BE2C (cell line): ENCODE measurements around the gene CD79A.
A peak's percentile ranks its signal among the peaks of the same experiment; 100 is the strongest.

Experiments
- DNase-seq: peaks from one replicate; pipeline ENCODE4 v3.0.0-alpha.2; 2020
- H3K27me3 ChIP-seq: fragments of 250-450 bp; sonication (Bioruptor Pico); 2 replicates; pipeline ENCODE4 v1.5.1; 2020; ENCODE audit warnings: mild to moderate bottlenecking
- H3K36me3 ChIP-seq: fragments of 250-450 bp; sonication (Bioruptor Pico); 2 replicates; pipeline ENCODE4 v1.5.1; 2020; ENCODE audit warnings: mild to moderate bottlenecking
- H3K4me1 ChIP-seq: fragments of 250-450 bp; sonication (Bioruptor Pico); 2 replicates; pipeline ENCODE4 v1.5.1; 2020
- H3K4me3 ChIP-seq: 2 replicates; pipeline ENCODE4 v1.5.1; 2011; ENCODE audit warnings: low read depth, low read length
- H3K9me3 ChIP-seq: fragments of 250-450 bp; sonication (Bioruptor Pico); 2 replicates; pipeline ENCODE4 v1.5.1; 2020
- TF ChIP-seq, protein P1 (sequence below): IDR thresholded peaks from 2 replicates; pipeline ENCODE4 v1.5.1; 2012; ENCODE audit warnings: mild to moderate bottlenecking, low read depth, low read length

Gene CD79A

DNA sequence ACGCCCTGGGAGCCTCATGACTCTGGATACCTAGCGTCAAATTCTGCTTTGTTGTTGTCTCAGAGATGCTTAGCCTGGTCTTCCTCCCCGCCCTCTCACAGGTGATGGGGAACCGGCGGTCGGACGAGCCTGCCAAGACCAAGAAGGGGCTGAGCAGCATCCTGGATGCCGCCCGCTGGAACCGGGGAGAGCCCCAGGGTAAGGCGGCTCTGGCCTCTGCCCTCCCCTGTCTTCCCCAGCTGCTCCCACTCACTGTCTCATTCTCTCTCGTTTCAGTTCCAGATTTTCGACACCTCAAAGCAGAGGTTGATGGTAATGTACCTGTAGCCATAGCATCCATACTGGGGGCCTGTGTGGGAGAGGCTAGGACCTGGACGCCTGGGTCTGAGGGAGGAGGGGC lies 17.3 kb downstream of the CD79A start:
- TF ChIP-seq, protein P1, sequence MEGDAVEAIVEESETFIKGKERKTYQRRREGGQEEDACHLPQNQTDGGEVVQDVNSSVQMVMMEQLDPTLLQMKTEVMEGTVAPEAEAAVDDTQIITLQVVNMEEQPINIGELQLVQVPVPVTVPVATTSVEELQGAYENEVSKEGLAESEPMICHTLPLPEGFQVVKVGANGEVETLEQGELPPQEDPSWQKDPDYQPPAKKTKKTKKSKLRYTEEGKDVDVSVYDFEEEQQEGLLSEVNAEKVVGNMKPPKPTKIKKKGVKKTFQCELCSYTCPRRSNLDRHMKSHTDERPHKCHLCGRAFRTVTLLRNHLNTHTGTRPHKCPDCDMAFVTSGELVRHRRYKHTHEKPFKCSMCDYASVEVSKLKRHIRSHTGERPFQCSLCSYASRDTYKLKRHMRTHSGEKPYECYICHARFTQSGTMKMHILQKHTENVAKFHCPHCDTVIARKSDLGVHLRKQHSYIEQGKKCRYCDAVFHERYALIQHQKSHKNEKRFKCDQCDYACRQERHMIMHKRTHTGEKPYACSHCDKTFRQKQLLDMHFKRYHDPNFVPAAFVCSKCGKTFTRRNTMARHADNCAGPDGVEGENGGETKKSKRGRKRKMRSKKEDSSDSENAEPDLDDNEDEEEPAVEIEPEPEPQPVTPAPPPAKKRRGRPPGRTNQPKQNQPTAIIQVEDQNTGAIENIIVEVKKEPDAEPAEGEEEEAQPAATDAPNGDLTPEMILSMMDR: no peak
- no peak for DNase-seq
- Histone ChIP-seq H3K27me3 (no peaks in the 10 kb centered on the region), H3K9me3 (no peaks in the 10 kb centered on the region), H3K4me3 (no peak overlapping the region), H3K36me3 (0 out of 2 replicates have a peak, but pooled peaks cover 2% of the 10 kb centered on the region), H3K4me1 (no peaks in the 10 kb centered on the region)

DNA sequence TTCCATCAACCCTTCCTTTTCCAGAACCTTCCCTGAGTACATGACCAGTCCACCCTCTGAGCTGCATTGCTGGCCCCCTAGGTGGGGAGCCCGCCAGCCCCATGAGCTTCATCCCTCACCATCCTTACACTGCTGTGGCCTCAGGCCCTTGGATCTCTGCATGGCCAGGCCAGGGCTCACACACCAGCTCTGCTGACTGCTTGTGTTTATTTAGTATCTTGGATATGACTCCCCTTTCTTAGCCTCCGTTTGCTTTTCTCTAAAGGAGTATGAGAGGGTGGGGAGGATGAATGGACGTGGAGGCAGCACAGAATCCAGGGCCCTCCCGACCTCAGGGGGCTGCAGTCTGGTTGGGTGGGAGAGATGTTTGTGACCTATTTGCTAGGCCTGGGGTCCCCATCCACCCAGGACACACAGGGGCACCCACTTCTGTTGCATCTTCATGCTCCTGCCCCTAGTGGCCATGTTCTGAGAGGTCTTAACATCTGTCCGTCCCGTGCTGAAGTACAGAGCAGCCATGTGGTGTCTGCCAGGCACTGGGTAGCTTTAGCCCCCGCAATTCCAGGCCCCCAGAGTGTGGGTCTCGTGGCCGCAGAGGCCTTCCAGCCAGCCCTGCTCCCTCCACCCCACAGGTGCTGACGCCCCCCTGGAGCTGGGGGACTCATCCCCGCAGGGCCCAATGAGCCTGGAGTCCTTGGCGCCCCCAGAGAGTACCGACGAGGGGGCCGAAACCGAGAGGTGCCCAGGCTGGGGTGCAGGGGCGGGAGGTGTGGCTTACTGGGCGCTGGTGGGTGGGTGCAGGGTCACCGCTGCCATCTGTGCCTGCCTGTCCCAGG lies 18.9 kb downstream of the CD79A start:
- Histone ChIP-seq H3K27me3 (no peaks in the 10 kb centered on the region), H3K4me3 (no peak overlapping the region), H3K9me3 (no peaks in the 10 kb centered on the region), H3K36me3 (peaks cover 5% of the 10 kb centered on the region; the same call in 1 of the 2 replicates), H3K4me1 (no peaks in the 10 kb centered on the region)
- TF ChIP-seq, protein P1: peak; percentile 51
- peak; percentile 42 for DNase-seq

- Histone ChIP-seq H3K4me1 (no peaks in the 10 kb centered on the region), H3K4me3 (no peak overlapping the region), H3K27me3 (no peaks in the 10 kb centered on the region), H3K36me3 (peaks cover 5% of the 10 kb centered on the region), H3K9me3 (no peaks in the 10 kb centered on the region)
- TF ChIP-seq, protein P1: no peak
- DNase-seq: no peak
These were observed 19.5 kb downstream of the CD79A start for GRCh38 chr19:41896581-41896942.

DNA sequence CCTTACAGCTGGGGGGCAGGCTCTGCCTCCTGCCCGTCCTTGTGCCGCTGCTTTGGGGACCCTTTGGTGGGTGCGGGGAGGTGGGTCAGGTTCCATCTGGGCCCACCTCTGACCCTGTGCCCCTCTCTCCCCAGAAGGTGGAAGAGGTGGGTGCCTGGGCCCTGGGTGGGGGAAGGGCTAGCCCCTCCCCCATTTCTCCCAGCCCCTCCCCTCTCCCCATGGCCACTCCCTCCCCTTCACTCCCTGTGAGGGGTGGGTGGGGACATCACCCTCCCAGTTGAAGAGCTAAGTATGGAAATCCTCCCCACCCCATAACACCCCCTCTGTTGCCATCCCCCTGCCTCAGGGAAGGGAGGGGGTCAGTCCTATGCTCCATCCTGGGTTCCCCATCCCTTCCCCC lies 20.1 kb downstream of the CD79A start:
- Histone ChIP-seq H3K36me3 (peaks cover 12% of the 10 kb centered on the region), H3K9me3 (no peaks in the 10 kb centered on the region), H3K4me3 (no peak overlapping the region), H3K27me3 (no peaks in the 10 kb centered on the region), H3K4me1 (no peaks in the 10 kb centered on the region)
- no peak for DNase-seq
- TF ChIP-seq, protein P1: no peak

GRCh38 chr19:41897820-41898219 lies 20.7 kb downstream of the CD79A start:
- Histone ChIP-seq H3K4me1 (no peaks in the 10 kb centered on the region), H3K36me3 (peaks cover 17% of the 10 kb centered on the region), H3K27me3 (no peaks in the 10 kb centered on the region), H3K9me3 (no peaks in the 10 kb centered on the region), H3K4me3 (no peak overlapping the region)
- TF ChIP-seq, protein P1: no peak
- no peak for DNase-seq

DNA sequence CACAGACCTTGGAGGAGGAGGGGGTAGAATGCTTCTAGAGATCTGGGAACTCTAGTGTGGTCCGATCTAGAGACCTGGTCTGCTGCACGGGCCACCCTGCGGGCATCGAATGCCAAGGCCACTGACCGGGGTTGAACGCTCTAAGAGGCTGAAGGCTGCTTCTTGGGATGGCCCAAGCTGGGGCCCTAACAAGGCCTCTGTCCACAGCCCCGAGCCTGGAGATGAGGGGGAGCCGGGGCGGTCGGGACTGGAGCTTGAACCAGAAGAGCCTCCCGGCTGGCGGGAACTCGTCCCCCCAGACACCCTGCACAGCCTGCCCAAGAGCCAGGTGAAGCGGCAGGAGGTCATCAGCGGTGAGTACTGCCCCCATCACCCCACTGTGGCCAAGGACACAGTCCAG lies 21.2 kb downstream of the CD79A start:
- Histone ChIP-seq H3K36me3 (peaks cover 19% of the 10 kb centered on the region), H3K4me3 (no peak overlapping the region), H3K4me1 (no peaks in the 10 kb centered on the region), H3K27me3 (no peaks in the 10 kb centered on the region), H3K9me3 (no peaks in the 10 kb centered on the region)
- no peak for DNase-seq
- TF ChIP-seq, protein P1: no peak
